Effector memory CD4-positive, alpha-beta T cell (primary cell): ENCODE measurements around the gene SIGLEC9.

Experiments used
- DNase-seq, 3 donors: peaks; one replicate each; pipeline ENCODE4 v3.0.0-alpha.2; 2020
- H3K27ac ChIP-seq: 2 replicates; pipeline ENCODE4 v1.7.0; 2013; ENCODE audit warnings: mild to moderate bottlenecking, low read length, moderate library complexity; ENCODE audit not compliant: insufficient read depth, poor library complexity, severe bottlenecking
- H3K27me3 ChIP-seq: replicated peaks from 2 replicates; pipeline ENCODE4 v1.7.0; 2013; ENCODE audit warnings: mild to moderate bottlenecking, low read length; ENCODE audit not compliant: insufficient read depth, control insufficient read depth, poor library complexity, severe bottlenecking
- H3K36me3 ChIP-seq: 2 replicates; pipeline ENCODE4 v1.7.0; 2013; ENCODE audit warnings: mild to moderate bottlenecking, low read length, moderate library complexity; ENCODE audit not compliant: control insufficient read depth, insufficient read depth
- H3K4me1 ChIP-seq: 2 replicates; pipeline ENCODE4 v1.7.0; 2013; ENCODE audit warnings: low read length, mild to moderate bottlenecking; ENCODE audit not compliant: control insufficient read depth, insufficient read depth, poor library complexity, severe bottlenecking
- H3K4me3 ChIP-seq: 2 replicates; pipeline ENCODE4 v1.7.0; 2013; ENCODE audit warnings: low read length, low read depth, mild to moderate bottlenecking; ENCODE audit not compliant: insufficient read depth, poor library complexity, severe bottlenecking
- H3K9me3 ChIP-seq: 2 replicates; pipeline ENCODE4 v1.7.0; 2013; ENCODE audit warnings: mild to moderate bottlenecking, low read length, moderate library complexity; ENCODE audit not compliant: control insufficient read depth

Gene SIGLEC9

GRCh38 chr19:51131780-51132680, 7.3 kb downstream of the SIGLEC9 start:
- Histone ChIP-seq H3K27me3 (no peaks in the 10 kb centered on the region), H3K27ac (no peak overlapping the region), H3K36me3 (no peaks in the 10 kb centered on the region), H3K4me1 (peaks cover 23% of the 10 kb centered on the region), H3K9me3 (no peaks in the 10 kb centered on the region), H3K4me3 (no peak overlapping the region)
- no peak for DNase-seq

GRCh38 chr19:51135004-51135403, 10.3 kb downstream of the SIGLEC9 start:
- no peak for DNase-seq
- H3K9me3 ChIP-seq, result no peaks in the 10 kb centered on the region
- H3K4me1 ChIP-seq, result peaks cover 7% of the 10 kb centered on the region
- H3K27me3 ChIP-seq, result no peaks in the 10 kb centered on the region
- no peaks in the 10 kb centered on the region for H3K36me3 ChIP-seq
- no peak overlapping the region for H3K4me3 ChIP-seq
- no peak overlapping the region for H3K27ac ChIP-seq

- Histone ChIP-seq H3K4me3 (no peak overlapping the region), H3K4me1 (peaks cover 7% of the 10 kb centered on the region), H3K9me3 (no peaks in the 10 kb centered on the region), H3K27me3 (no peaks in the 10 kb centered on the region), H3K36me3 (no peaks in the 10 kb centered on the region), H3K27ac (no peak overlapping the region)
- no peak for DNase-seq
These were observed 11.5 kb downstream of the SIGLEC9 start for GRCh38 chr19:51135986-51136762.

- DNase-seq, result no peak
- H3K36me3 ChIP-seq, result no peaks in the 10 kb centered on the region
- H3K4me3 ChIP-seq, result no peak overlapping the region
- no peak overlapping the region for H3K27ac ChIP-seq
- H3K9me3 ChIP-seq, result no peaks in the 10 kb centered on the region
- no peaks in the 10 kb centered on the region for H3K27me3 ChIP-seq
- peaks cover 3% of the 10 kb centered on the region for H3K4me1 ChIP-seq
These were observed 12.3 kb downstream of the SIGLEC9 start for GRCh38 chr19:51136851-51137551.

GRCh38 chr19:51137792-51138425, 13.2 kb downstream of the SIGLEC9 start:
- DNase-seq, result no peak
- Histone ChIP-seq H3K27me3 (no peaks in the 10 kb centered on the region), H3K27ac (no peak overlapping the region), H3K36me3 (no peaks in the 10 kb centered on the region), H3K4me1 (no peaks in the 10 kb centered on the region), H3K9me3 (no peaks in the 10 kb centered on the region), H3K4me3 (no peak overlapping the region)

GRCh38 chr19:51138549-51138979, 13.9 kb downstream of the SIGLEC9 start:
- Histone ChIP-seq H3K9me3 (no peaks in the 10 kb centered on the region), H3K36me3 (no peaks in the 10 kb centered on the region), H3K27me3 (no peaks in the 10 kb centered on the region), H3K4me3 (no peak overlapping the region), H3K4me1 (no peaks in the 10 kb centered on the region), H3K27ac (no peak overlapping the region)
- no peak for DNase-seq

- H3K36me3 ChIP-seq, result no peaks in the 10 kb centered on the region
- no peak overlapping the region for H3K4me3 ChIP-seq
- H3K4me1 ChIP-seq, result no peaks in the 10 kb centered on the region
- H3K9me3 ChIP-seq, result no peaks in the 10 kb centered on the region
- DNase-seq, result no peak
- H3K27ac ChIP-seq, result no peak overlapping the region
- no peaks in the 10 kb centered on the region for H3K27me3 ChIP-seq
These were observed 14.8 kb downstream of the SIGLEC9 start for GRCh38 chr19:51139299-51140014.

GRCh38 chr19:51140441-51140840, 15.7 kb downstream of the SIGLEC9 start:
- Histone ChIP-seq H3K36me3 (no peaks in the 10 kb centered on the region), H3K27me3 (no peaks in the 10 kb centered on the region), H3K4me1 (no peaks in the 10 kb centered on the region), H3K4me3 (no peak overlapping the region), H3K9me3 (no peaks in the 10 kb centered on the region), H3K27ac (no peak overlapping the region)
- DNase-seq, result no peak

GRCh38 chr19:51141181-51141580, 16.5 kb downstream of the SIGLEC9 start:
- Histone ChIP-seq H3K27ac (no peak overlapping the region), H3K9me3 (no peaks in the 10 kb centered on the region), H3K27me3 (no peaks in the 10 kb centered on the region), H3K4me3 (no peak overlapping the region), H3K4me1 (no peaks in the 10 kb centered on the region), H3K36me3 (no peaks in the 10 kb centered on the region)
- DNase-seq, result no peak
